Mesodermal cell (in vitro differentiated cells): ENCODE measurements around the gene RPL28.
"Not testable (repeated sequence)": the region's sequence is repeated elsewhere in the genome, so short reads cannot be mapped to it uniquely, and the experiment has no call there.

Experiments used
- H3K27ac ChIP-seq: 2 replicates; pipeline ENCODE4 v1.7.0; 2013; ENCODE audit warnings: mild to moderate bottlenecking, low read depth, low read length, moderate library complexity; ENCODE audit not compliant: severe bottlenecking
- H3K36me3 ChIP-seq: 2 replicates; pipeline ENCODE4 v1.7.1; 2013; ENCODE audit warnings: mild to moderate bottlenecking, low read length, moderate library complexity; ENCODE audit not compliant: control insufficient read depth, insufficient read depth
- H3K4me1 ChIP-seq: one replicate; pipeline ENCODE4 v1.7.1; 2013; ENCODE audit warnings: mild to moderate bottlenecking, low read length; ENCODE audit not compliant: insufficient read depth, control insufficient read depth, poor library complexity, severe bottlenecking
- H3K4me3 ChIP-seq: 2 replicates; pipeline ENCODE4 v1.7.0; 2013; ENCODE audit warnings: low read length, control low read depth, mild to moderate bottlenecking; ENCODE audit not compliant: insufficient read depth, poor library complexity, severe bottlenecking; ENCODE audit errors: extremely low read depth
- H3K9me3 ChIP-seq: 2 replicates; pipeline ENCODE4 v1.7.1; 2013; ENCODE audit warnings: mild to moderate bottlenecking, low read length, moderate library complexity; ENCODE audit not compliant: control insufficient read depth
- WGBS, 2 experiments: methylation state at CpG; one replicate each; pipeline ENCODE4 v1.1.5; 2013; ENCODE audit warnings: missing lambda C conversion rate in 2 of 2; ENCODE audit not compliant: insufficient coverage in 2 of 2; 5-methylcytosine and 5-hydroxymethylcytosine counted together

RPL28 gene

GRCh38 chr19:55446060-55446459 is 60.3 kb downstream of the RPL28 start:
- H3K4me1 ChIP-seq: no peaks in the 10 kb centered on the region
- no peaks in the 10 kb centered on the region for H3K36me3 ChIP-seq
- no peaks in the 10 kb centered on the region for H3K9me3 ChIP-seq
- H3K4me3 ChIP-seq: no peak overlapping the region
- no peak overlapping the region for H3K27ac ChIP-seq
- 55 to 73% methylated on average over 2 to 3 of the region's 8 CpGs for WGBS, 2 experiments

GRCh38 chr19:55447421-55448174 is 61.9 kb downstream of the RPL28 start:
- H3K4me1 ChIP-seq: peaks cover 9% of the 10 kb centered on the region
- no peak overlapping the region for H3K27ac ChIP-seq
- 25 to 38% methylated on average over 7 to 16 of the region's 16 CpGs for WGBS, 2 experiments
- H3K9me3 ChIP-seq: no peaks in the 10 kb centered on the region
- H3K4me3 ChIP-seq: no peak overlapping the region
- H3K36me3 ChIP-seq: no peaks in the 10 kb centered on the region

GRCh38 chr19:55448175-55448490 is 62.4 kb downstream of the RPL28 start:
- 74 to 90% methylated on average over 2 to 5 of the region's 5 CpGs for WGBS, 2 experiments

GRCh38 chr19:55449469-55449868 is 63.7 kb downstream of the RPL28 start:
- WGBS, 2 experiments: 30% methylated on average over 8 of the region's 16 CpGs; no CpG with 5 or more reads in 1 of the 2 experiments
- Histone ChIP-seq H3K4me1 (peaks cover 9% of the 10 kb centered on the region), H3K36me3 (no peaks in the 10 kb centered on the region), H3K9me3 (no peaks in the 10 kb centered on the region), H3K4me3 (no peak overlapping the region), H3K27ac (no peak overlapping the region)

More at GRCh38 chr19:55448175-55448490, 62.4 kb downstream of the RPL28 start:
- not testable (repeated sequence) for H3K4me3 ChIP-seq, H3K36me3 ChIP-seq, H3K4me1 ChIP-seq, H3K9me3 ChIP-seq, H3K27ac ChIP-seq

GRCh38 chr19:55451163-55451964 is 65.6 kb downstream of the RPL28 start:
- Histone ChIP-seq H3K27ac (no peak overlapping the region), H3K9me3 (no peaks in the 10 kb centered on the region)
- WGBS, 2 experiments: 1 to 2% methylated on average over 25 to 68 of the region's 80 CpGs

GRCh38 chr19:55451965-55452748 is 66.4 kb downstream of the RPL28 start:
- H3K9me3 ChIP-seq: no peaks in the 10 kb centered on the region
- peak overlapping the region; percentile 22 for H3K4me3 ChIP-seq
- no peak overlapping the region for H3K27ac ChIP-seq
- H3K4me1 ChIP-seq: peaks cover 9% of the 10 kb centered on the region
- peaks cover 3% of the 10 kb centered on the region for H3K36me3 ChIP-seq
- 7 to 8% methylated on average over 31 of the region's 57 CpGs for WGBS, 2 experiments

More at GRCh38 chr19:55451163-55451964, 65.6 kb downstream of the RPL28 start:
- H3K36me3 ChIP-seq: peaks cover 3% of the 10 kb centered on the region
- H3K4me3 ChIP-seq: peak overlapping the region; percentile 22
- peaks cover 9% of the 10 kb centered on the region for H3K4me1 ChIP-seq
